Sigmoid colon (tissue), 4 donors: ENCODE data around the gene RBPJ.

Experiments
- CTCF ChIP-seq, 4 experiments: fragments of 450-650 bp in 3 of 4; fragments of 200-600 bp in 1 of 4; IDR thresholded peaks; one replicate each; pipeline ENCODE4 v1.5.1; 2016 to 2019; ENCODE audit warnings: antibody characterized with exemption in 4 of 4, mild to moderate bottlenecking in 3 of 4, moderate library complexity in 2 of 4
- POLR2A ChIP-seq, 2 donors: fragments of 450-650 bp; IDR thresholded peaks; one replicate each; pipeline ENCODE4 v1.6.1; 2016; ENCODE audit warnings: antibody characterized with exemption in 2 of 2, mild to moderate bottlenecking in 2 of 2, moderate library complexity in 2 of 2
- POLR2AphosphoS5 ChIP-seq, 4 donors: sonication (generic); formaldehyde crosslinking; IDR thresholded peaks; one replicate each; pipeline ENCODE4 v1.6.1; 2017; ENCODE audit warnings: antibody characterized with exemption in 4 of 4

- no peak for TF ChIP-seq POLR2A (IDR thresholded peaks at IDR 0.05)
- no peak for TF ChIP-seq POLR2AphosphoS5 (IDR thresholded peaks at IDR 0.05)
- TF ChIP-seq CTCF (IDR thresholded peaks at IDR 0.05) = no peak
Observed at GRCh38 chr4:26330946-26331345, 10.1 kb downstream of the RBPJ start.
